ENCODE measurements around the gene HYAL3. TPM values are rescaled to one million over a fixed set of nuclear protein-coding genes. Genes with fewer than 3 reads are reported as not detected.

HYAL3 gene
- total and polyA plus RNA-seq, 10 of the 15 experiments (the other 5 are each of a cell fraction or from before 2014, with no cell fraction given) = 0.37 to 4.2 (median 2.8) TPM

- H3K36me3 ChIP-seq (ENCODE audit: control insufficient read depth in 2 of 2, insufficient read depth in 2 of 2, low read length in 1 of 2) = peaks cover 15 to 17% of the 10 kb centered on the region in 2 experiments; a peak in 3 of 4 replicates
- BruUV-seq (replicated peaks) = no TSS peak
- peak overlapping the region; percentile 71 for H3K27ac ChIP-seq (ENCODE audit: control insufficient read depth, insufficient read depth)
- in situ Hi-C loops (cut with MboI) (no loop called here), intact Hi-C loops (cut with micrococcal nuclease; ENCODE audit: unreplicated experiment) (loop anchor here (1.0 to 2.0 kb wide), 2 partner anchors 19 to 26 kb away; no protein-coding TSS in a partner anchor)
- SMC1A ChIA-PET (ENCODE audit: uncharacterized antibody, unreplicated experiment) = interaction anchor here (0.7 to 1.7 kb wide), 13 partner anchors 8 to 54 kb away, joined by 3 to 51 read pairs (median 4); partner anchors contain the start of genes GNAI2, GNAT1, HYAL3 and NAA80
- POLR2A ChIA-PET = interaction anchor here (0.7 to 1.8 kb wide), 8 partner anchors 9 to 91 kb away, joined by 3 to 22 read pairs (median 6); partner anchors contain the start of genes GNAI2, HYAL3 and NAA80
- FAIRE-seq (no peak), DNase-seq (ENCODE audit: low read depth, low spot score) (no peak), ATAC-seq (peak; percentile 77)
- H3K9me3 ChIP-seq (replicated peaks; ENCODE audit: control insufficient read depth, insufficient read depth, low read length) = no peaks in the 10 kb centered on the region
- peak overlapping the region; percentile 73 for H3K9ac ChIP-seq (ENCODE audit: control insufficient read depth, insufficient read depth, low read length)
- RAD21 ChIA-PET (ENCODE audit: unreplicated experiment) = interaction anchor here (0.6 to 4.1 kb wide), 15 partner anchors 8 to 322 kb away, joined by 3 to 73 read pairs (median 6); partner anchors contain the start of genes GNAI2, GNAT1, HEMK1 and HYAL3
- CTCF ChIA-PET = interaction anchor here (0.6 to 3.3 kb wide), 25 partner anchors 9 to 931 kb away, joined by 3 to 149 read pairs (median 4); partner anchors contain the start of genes GNAI2, GNAT1, HYAL3 and NAA80
- peaks cover 47% of the 10 kb centered on the region for H3K4me1 ChIP-seq (ENCODE audit: control insufficient read depth, insufficient read depth, low read length)
- H3K4me3 ChIP-seq = peak overlapping the region; percentile 70
- H3K4me2 ChIP-seq (ENCODE audit: control insufficient read depth, insufficient read depth) = peak overlapping the region; percentile 94
- H2AFZ ChIP-seq (ENCODE audit: control insufficient read depth, low read depth, low read length) = peak overlapping the region; percentile 43
- WGBS (ENCODE audit: insufficient coverage, insufficient replicate concordance, low lambda C conversion rate, missing lambda C conversion rate) = 0% methylated on average over 10 of the region's 10 CpGs
- peaks cover 81% of the 10 kb centered on the region for H3K79me2 ChIP-seq (ENCODE audit: control insufficient read depth, insufficient read depth, low read length)
- H3K27me3 ChIP-seq (replicated peaks in 1 of 2; ENCODE audit: control insufficient read depth in 2 of 2, insufficient read depth in 2 of 2, low read length in 1 of 2) = no peaks in the 10 kb centered on the region
- H4K20me1 ChIP-seq (ENCODE audit: control insufficient read depth, insufficient read depth) = peaks cover 25% of the 10 kb centered on the region
- TF ChIP-seq CREB1 (IDR thresholded peaks at IDR 0.05; ENCODE audit: low read depth) (peak; percentile 76), EED (IDR thresholded peaks at IDR 0.05; ENCODE audit: low read depth) (peak; percentile 0; the same call in 1 of the 2 replicates), ZNF687 (IDR thresholded peaks at IDR 0.05) (peak; percentile 58; the same call in 1 of the 2 replicates), USF2 (IDR thresholded peaks at IDR 0.05; ENCODE audit: borderline replicate concordance, low read depth, low read length) (no peak), HCFC1 (IDR thresholded peaks at IDR 0.05; ENCODE audit: low read length) (no peak; the same call in 1 of the 2 replicates), HSF1 (IDR thresholded peaks at IDR 0.05; ENCODE audit: low read depth, low read length) (no peak), EZH2 (IDR thresholded peaks at IDR 0.05; ENCODE audit: borderline replicate concordance, control insufficient read depth, low read depth, low read length) (no peak), MYC (IDR thresholded peaks at IDR 0.05; ENCODE audit: insufficient read depth, insufficient read length, insufficient replicate concordance, low read length, severe bottlenecking) (no peak), NFYB (IDR thresholded peaks at IDR 0.05; ENCODE audit: insufficient read depth, low read depth, low read length) (no peak), CREM (IDR thresholded peaks at IDR 0.05; ENCODE audit: low read depth) (peak; percentile 48; the same call in 1 of the 2 replicates), SIX5 (IDR thresholded peaks at IDR 0.05; ENCODE audit: low read depth, low read length, severe bottlenecking) (no peak), NKRF (conservative IDR thresholded peaks at IDR 0.05) (no peak), SPI1 (IDR thresholded peaks at IDR 0.05; ENCODE audit: borderline replicate concordance, insufficient read depth, low read depth, low read length) (peak; percentile 29; the same call in 1 of the 2 replicates), ZNF622 (IDR thresholded peaks at IDR 0.05) (no peak)
Measured at GRCh38 chr3:50246517-50246954, 52.7 kb downstream of the HYAL3 start.

Measured in GM12878 (cell line).